Naive thymus-derived CD4-positive, alpha-beta T cell (primary cell): ENCODE results near the gene RSAD1. TPM values are rescaled to one million over a fixed set of nuclear protein-coding genes. Genes with fewer than 3 reads are reported as not detected.

ENCODE experiments used
- ATAC-seq: fragments of 150-1000 bp; cut with Tn5 transposase; 2 replicates; pipeline ENCODE4 v1.10.0; 2021; ENCODE audit warnings: mild to moderate bottlenecking, moderate library complexity
- CTCF ChIA-PET: fragments of 350-600 bp; sonication (Branson Sonifier 250); formaldehyde crosslinking; loops from one replicate; lab custom pipeline; 2021; ENCODE audit warnings: antibody characterized with exemption; lab: Charles Lee
- POLR2A ChIA-PET: fragments of 350-600 bp; sonication (Branson Sonifier 250); formaldehyde crosslinking; loops from one replicate; lab custom pipeline; 2021; ENCODE audit warnings: antibody characterized with exemption, inconsistent platforms; lab: Charles Lee
- DNase-seq, 9 donors: peaks; one replicate each; pipeline versions ENCODE4 v3.0.0 to v3.0.0-alpha.2; 2020 to 2022; ENCODE audit warnings: mixed read lengths in 1 of 9
- H3K27ac ChIP-seq: one replicate; pipeline ENCODE4 v1.7.0; 2013; ENCODE audit warnings: mild to moderate bottlenecking, low read depth, low read length, moderate library complexity
- H3K27me3 ChIP-seq, 2 donors: one replicate each; pipeline ENCODE4 v1.7.0; 2013; ENCODE audit warnings: low read length in 2 of 2, mild to moderate bottlenecking in 2 of 2, moderate library complexity in 2 of 2; ENCODE audit not compliant: control insufficient read depth in 2 of 2, insufficient read depth in 2 of 2
- H3K36me3 ChIP-seq, 3 experiments: 1 replicate in 2 of 3; 2 replicates in 1 of 3; pipeline ENCODE4 v1.7.0; 2013; ENCODE audit warnings: low read length in 3 of 3, mild to moderate bottlenecking in 3 of 3, moderate library complexity in 1 of 3; ENCODE audit not compliant: insufficient read depth in 3 of 3, control insufficient read depth in 2 of 3
- H3K4me1 ChIP-seq, 2 donors: one replicate each; pipeline ENCODE4 v1.7.0; 2013; ENCODE audit warnings: low read length in 2 of 2, mild to moderate bottlenecking in 2 of 2, moderate library complexity in 1 of 2; ENCODE audit not compliant: control insufficient read depth in 2 of 2, insufficient read depth in 2 of 2
- H3K4me3 ChIP-seq: 2 replicates; pipeline ENCODE4 v1.7.0; 2013; ENCODE audit warnings: mild to moderate bottlenecking, low read length
- H3K9me3 ChIP-seq, 3 experiments: 1 replicate in 2 of 3; 2 replicates in 1 of 3; pipeline ENCODE4 v1.7.0; 2013; ENCODE audit warnings: low read length in 3 of 3; ENCODE audit not compliant: control insufficient read depth in 2 of 3
- H3K27ac Mint-ChIP-seq, 9 donors: one replicate each; pipeline ENCODE4 v1.8.0; 2020 to 2022; ENCODE audit warnings: mixed read lengths in 9 of 9, mild to moderate bottlenecking in 8 of 9, moderate library complexity in 5 of 9, inconsistent platforms in 2 of 9
- H3K27me3 Mint-ChIP-seq, 5 donors: one replicate each; pipeline ENCODE4 v1.8.0; 2021 to 2022; ENCODE audit warnings: mixed read lengths in 5 of 5, mild to moderate bottlenecking in 1 of 5
- H3K36me3 Mint-ChIP-seq, 5 donors: one replicate each; pipeline ENCODE4 v1.8.0; 2020 to 2022; ENCODE audit warnings: mixed read lengths in 5 of 5, mild to moderate bottlenecking in 3 of 5, inconsistent platforms in 1 of 5
- H3K4me1 Mint-ChIP-seq, 7 donors: one replicate each; pipeline ENCODE4 v1.8.0; 2020 to 2022; ENCODE audit warnings: mixed read lengths in 7 of 7, mild to moderate bottlenecking in 3 of 7, inconsistent platforms in 1 of 7
- H3K4me3 Mint-ChIP-seq, 10 donors: one replicate each; pipeline ENCODE4 v1.8.0; 2020 to 2022; ENCODE audit warnings: mild to moderate bottlenecking in 10 of 10, mixed read lengths in 10 of 10, moderate library complexity in 6 of 10, inconsistent platforms in 2 of 10
- H3K9me3 Mint-ChIP-seq, 11 donors: one replicate each; pipeline ENCODE4 v1.8.0; 2020 to 2022; ENCODE audit warnings: mixed read lengths in 11 of 11, mild to moderate bottlenecking in 4 of 11, inconsistent platforms in 1 of 11, moderate library complexity in 1 of 11
- intact Hi-C, 2 donors: fragments of 100-400 bp; cut with micrococcal nuclease; formaldehyde crosslinking; loops; one replicate each; pipeline ENCODE4 v1.15.1; 2023
- polyA plus RNA-seq, 2 donors: library from polyadenylated mRNA; unstranded; fragments of 300-500 nt; fragmentation: Illumina TruSeq; gene quantifications; one replicate each; pipeline ENCODE4 v1.2.3, GENCODE V29; 2021
- total RNA-seq, 6 experiments: library from RNA in 5 of 6; stranded (reverse) in 5 of 6; gene quantifications; 1 replicate in 5 of 6; 2 replicates in 1 of 6; pipeline ENCODE4 v1.2.3 and lab custom pipeline; 2021 to 2026

Gene RSAD1
- total and polyA plus RNA-seq, 7 experiments from 2014 or later, result 38.3 to 91.0 (median 56.8) TPM

- no peak overlapping the region for H3K4me3 ChIP-seq
- no peak for DNase-seq
- POLR2A ChIA-PET, result interaction anchor here (1.0 kb wide), 1 partner anchor 65 kb away, joined by 3 read pairs; the partner anchor contains the start of gene LRRC59
- intact Hi-C loops, result no loop called here
- Mint-ChIP-seq H3K9me3 (peaks cover 0 to 3% (median 0%) of the 10 kb centered on the region in 11 donors), H3K4me3 (no peak overlapping the region), H3K4me1 (peaks cover 0 to 2% (median 0%) of the 10 kb centered on the region in 7 donors), H3K27ac (no peak overlapping the region), H3K36me3 (peaks cover 0 to 6% (median 0%) of the 10 kb centered on the region in 5 donors), H3K27me3 (peaks cover under 1 to 6% (median 5%) of the 10 kb centered on the region in 5 donors)
- no peak for ATAC-seq
- H3K27me3 ChIP-seq, result no peaks in the 10 kb centered on the region
- CTCF ChIA-PET, result no interaction called here
- no peaks in the 10 kb centered on the region for H3K9me3 ChIP-seq
- no peaks in the 10 kb centered on the region for H3K36me3 ChIP-seq
- no peaks in the 10 kb centered on the region for H3K4me1 ChIP-seq
- H3K27ac ChIP-seq, result no peak overlapping the region
Observed at GRCh38 chr17:50462446-50462845, 16.2 kb upstream of the RSAD1 start.

GRCh38 chr17:50464121-50464520, 14.5 kb upstream of the RSAD1 start:
- H3K27me3 ChIP-seq, result peaks cover 0 to 7% of the 10 kb centered on the region in 2 donors
- H3K27ac Mint-ChIP-seq, result no peak overlapping the region
- peaks cover 0 to 3% (median 0%) of the 10 kb centered on the region in 11 donors for H3K9me3 Mint-ChIP-seq
- H3K4me3 Mint-ChIP-seq, result no peak overlapping the region
- H3K27me3 Mint-ChIP-seq, result peaks cover 12 to 17% (median 13%) of the 10 kb centered on the region in 5 donors
- ChIA-PET CTCF (no interaction called here), POLR2A (no interaction called here)
- ATAC-seq (no peak), DNase-seq (no peak)
- no peaks in the 10 kb centered on the region for H3K9me3 ChIP-seq
- intact Hi-C loops, result no loop called here
- H3K4me1 ChIP-seq, result no peaks in the 10 kb centered on the region
- no peak overlapping the region for H3K4me3 ChIP-seq
- H3K36me3 Mint-ChIP-seq, result peaks cover 0 to 6% (median 0%) of the 10 kb centered on the region in 5 donors
- H3K27ac ChIP-seq, result no peak overlapping the region
- H3K36me3 ChIP-seq, result no peaks in the 10 kb centered on the region
- H3K4me1 Mint-ChIP-seq, result peaks cover 0 to 6% (median 4%) of the 10 kb centered on the region in 7 donors

- intact Hi-C loops, result no loop called here
- DNase-seq (no peak), ATAC-seq (no peak)
- Mint-ChIP-seq H3K36me3 (peaks cover 0 to 6% (median 0%) of the 10 kb centered on the region in 5 donors), H3K27me3 (peaks cover 12 to 20% (median 13%) of the 10 kb centered on the region in 5 donors), H3K4me1 (peaks cover 0 to 6% (median 4%) of the 10 kb centered on the region in 7 donors), H3K4me3 (no peak overlapping the region), H3K27ac (no peak overlapping the region), H3K9me3 (peaks cover 0 to 3% (median 0%) of the 10 kb centered on the region in 11 donors)
- Histone ChIP-seq H3K27ac (no peak overlapping the region), H3K36me3 (no peaks in the 10 kb centered on the region), H3K9me3 (no peaks in the 10 kb centered on the region), H3K4me1 (no peaks in the 10 kb centered on the region), H3K27me3 (peaks cover 0 to 7% of the 10 kb centered on the region in 2 donors), H3K4me3 (no peak overlapping the region)
- ChIA-PET POLR2A (no interaction called here), CTCF (interaction anchor here (0.8 kb wide), 1 partner anchor 103 kb away, joined by 3 read pairs; no protein-coding TSS in a partner anchor)
Observed at GRCh38 chr17:50464736-50465135, 13.9 kb upstream of the RSAD1 start.

- peaks cover 0 to 6% (median 0%) of the 10 kb centered on the region in 5 donors for H3K36me3 Mint-ChIP-seq
- Histone ChIP-seq H3K4me3 (no peak overlapping the region), H3K4me1 (no peaks in the 10 kb centered on the region), H3K27ac (no peak overlapping the region), H3K36me3 (no peaks in the 10 kb centered on the region), H3K27me3 (peaks cover 0 to 7% of the 10 kb centered on the region in 2 donors), H3K9me3 (no peaks in the 10 kb centered on the region)
- DNase-seq (no peak), ATAC-seq (no peak)
- ChIA-PET CTCF (interaction anchor here (0.8 kb wide), 1 partner anchor 103 kb away, joined by 3 read pairs; no protein-coding TSS in a partner anchor), POLR2A (no interaction called here)
- no peak overlapping the region for H3K27ac Mint-ChIP-seq
- H3K4me3 Mint-ChIP-seq, result no peak overlapping the region
- H3K9me3 Mint-ChIP-seq, result peaks cover 0 to 3% (median 0%) of the 10 kb centered on the region in 11 donors
- H3K4me1 Mint-ChIP-seq, result peaks cover 0 to 6% (median 4%) of the 10 kb centered on the region in 7 donors
- intact Hi-C loops, result no loop called here
- peaks cover 12 to 20% (median 14%) of the 10 kb centered on the region in 5 donors for H3K27me3 Mint-ChIP-seq
Observed at GRCh38 chr17:50465171-50465570, 13.5 kb upstream of the RSAD1 start.

- Mint-ChIP-seq H3K9me3 (peaks cover 0 to 3% (median 0%) of the 10 kb centered on the region in 11 donors), H3K36me3 (peaks cover 0 to 6% (median 0%) of the 10 kb centered on the region in 5 donors), H3K4me3 (no peak overlapping the region), H3K27me3 (peaks cover 12 to 23% (median 16%) of the 10 kb centered on the region in 5 donors), H3K4me1 (peaks cover 0 to 6% (median 4%) of the 10 kb centered on the region in 7 donors), H3K27ac (no peak overlapping the region)
- Histone ChIP-seq H3K4me3 (no peak overlapping the region), H3K27me3 (peaks cover 0 to 7% of the 10 kb centered on the region in 2 donors), H3K4me1 (no peaks in the 10 kb centered on the region), H3K9me3 (no peaks in the 10 kb centered on the region), H3K27ac (no peak overlapping the region), H3K36me3 (no peaks in the 10 kb centered on the region)
- DNase-seq, result no peak
- ATAC-seq, result no peak
- ChIA-PET POLR2A (no interaction called here), CTCF (interaction anchor here (0.8 kb wide), 1 partner anchor 104 kb away, joined by 3 read pairs; no protein-coding TSS in a partner anchor)
- intact Hi-C loops, result no loop called here
Observed at GRCh38 chr17:50465635-50466034, 13.0 kb upstream of the RSAD1 start.

- DNase-seq (no peak), ATAC-seq (no peak)
- no peaks in the 10 kb centered on the region for H3K9me3 ChIP-seq
- POLR2A ChIA-PET, result no interaction called here
- H3K27ac ChIP-seq, result no peak overlapping the region
- intact Hi-C loops, result no loop called here
- Mint-ChIP-seq H3K27me3 (peaks cover 12 to 27% (median 17%) of the 10 kb centered on the region in 5 donors), H3K4me1 (peaks cover 0 to 6% (median 4%) of the 10 kb centered on the region in 7 donors), H3K36me3 (peaks cover 0 to 6% (median under 1%) of the 10 kb centered on the region in 5 donors), H3K4me3 (no peak overlapping the region), H3K9me3 (peaks cover 0 to 3% (median 0%) of the 10 kb centered on the region in 11 donors), H3K27ac (no peak overlapping the region)
- CTCF ChIA-PET, result no interaction called here
- H3K36me3 ChIP-seq, result no peaks in the 10 kb centered on the region
- no peak overlapping the region for H3K4me3 ChIP-seq
- H3K27me3 ChIP-seq, result peaks cover 0 to 7% of the 10 kb centered on the region in 2 donors
- H3K4me1 ChIP-seq, result no peaks in the 10 kb centered on the region
Observed at GRCh38 chr17:50466371-50467113, 12.1 kb upstream of the RSAD1 start.
